H1 (cell line): ENCODE results near the gene BCAS3.

ENCODE experiments used
- ATF2 ChIP-seq: IDR thresholded peaks from 2 replicates; pipeline ENCODE4 v1.6.1; 2012; ENCODE audit warnings: low read length, inconsistent platforms
- CTCF ChIP-seq, 3 experiments: IDR thresholded peaks; 1 replicate in 2 of 3; 2 replicates in 1 of 3; pipeline versions ENCODE4 v1.5.1 to v1.6.1; 2011; ENCODE audit warnings: low read length in 3 of 3, mild to moderate bottlenecking in 3 of 3, inconsistent platforms in 2 of 3, low read depth in 1 of 3, moderate library complexity in 1 of 3; ENCODE audit not compliant: insufficient read depth in 1 of 3; ENCODE audit errors: control extremely low read depth in 1 of 3
- EZH2 ChIP-seq: fragments of 200-600 bp; sonication (generic); IDR thresholded peaks from 2 replicates; pipeline ENCODE4 v1.7.1; 2012; ENCODE audit warnings: low read depth, mild to moderate bottlenecking, moderate library complexity, low read length, inconsistent platforms; ENCODE audit not compliant: severe bottlenecking
- HDAC2 ChIP-seq, 2 experiments: fragments of 300-600 bp in 1 of 2; sonication (generic) in 1 of 2; IDR thresholded peaks; 2 replicates each; pipeline ENCODE4 v1.6.1; 2011 to 2012; ENCODE audit warnings: low read depth in 2 of 2, low read length in 2 of 2, mild to moderate bottlenecking in 2 of 2, moderate library complexity in 2 of 2, borderline replicate concordance in 1 of 2, inconsistent platforms in 1 of 2
- POLR2A ChIP-seq, 2 experiments: IDR thresholded peaks; 1 replicate in 1 of 2; 2 replicates in 1 of 2; pipeline ENCODE4 v1.6.1; 2011; ENCODE audit warnings: low read depth in 2 of 2, low read length in 2 of 2, mild to moderate bottlenecking in 2 of 2; ENCODE audit errors: control extremely low read depth in 1 of 2
- SUZ12 ChIP-seq: fragments of 200-600 bp; sonication (generic); IDR thresholded peaks from 2 replicates; pipeline ENCODE4 v1.6.1; 2012; ENCODE audit warnings: mild to moderate bottlenecking, inconsistent platforms, low read length, moderate library complexity, mixed read lengths
- USF2 ChIP-seq: IDR thresholded peaks from 2 replicates; pipeline ENCODE4 v1.6.1; 2011; ENCODE audit warnings: low read length, improper control_type of control experiment

- TF ChIP-seq POLR2A (IDR thresholded peaks at IDR 0.05; ENCODE audit: control extremely low read depth in 1 of 2, low read depth in 2 of 2, low read length in 2 of 2), result no peak
- TF ChIP-seq CTCF (IDR thresholded peaks at IDR 0.05; ENCODE audit: control extremely low read depth in 1 of 3, insufficient read depth in 1 of 3, low read depth in 1 of 3, low read length in 3 of 3), result no peak
- no peak for TF ChIP-seq SUZ12
- TF ChIP-seq USF2, result no peak
- no peak for TF ChIP-seq ATF2
- no peak for TF ChIP-seq HDAC2 (IDR thresholded peaks at IDR 0.05; ENCODE audit: borderline replicate concordance in 1 of 2, low read depth in 2 of 2, low read length in 2 of 2)
- no peak for TF ChIP-seq EZH2
Observed at GRCh38 chr17:61248399-61248798, 570.7 kb downstream of the BCAS3 start.
